Liver (tissue), 9 donors: ENCODE measurements around the gene LCP2. TPM values are rescaled to one million over a fixed set of nuclear protein-coding genes. Genes with fewer than 3 reads are reported as not detected.

Experiments used
- DNase-seq: peaks from one replicate; pipeline ENCODE4 v3.0.0-alpha.2; 2017; ENCODE audit warnings: low spot score
- H3K27ac ChIP-seq, 2 donors: one replicate each; pipeline ENCODE4 v1.7.0; 2013; ENCODE audit warnings: inconsistent platforms in 2 of 2, low read length in 2 of 2, control low read depth in 1 of 2, low read depth in 1 of 2, mild to moderate bottlenecking in 1 of 2
- H3K27me3 ChIP-seq, 4 donors: one replicate each; pipeline versions ENCODE4 v1.6.1 to v1.7.0; 2013; ENCODE audit warnings: low read length in 3 of 4, inconsistent platforms in 1 of 4, mild to moderate bottlenecking in 1 of 4, moderate library complexity in 1 of 4; ENCODE audit not compliant: control insufficient read depth in 4 of 4, insufficient read depth in 4 of 4
- H3K36me3 ChIP-seq, 4 donors: one replicate each; pipeline versions ENCODE4 v1.6.1 to v1.7.0; 2013; ENCODE audit warnings: low read length in 3 of 4, mild to moderate bottlenecking in 3 of 4, low read depth in 1 of 4, moderate library complexity in 1 of 4; ENCODE audit not compliant: control insufficient read depth in 4 of 4, insufficient read depth in 3 of 4
- H3K4me1 ChIP-seq, 4 donors: one replicate each; pipeline versions ENCODE4 v1.6.1 to v1.7.0; 2013; ENCODE audit warnings: low read length in 3 of 4, mild to moderate bottlenecking in 3 of 4, moderate library complexity in 1 of 4; ENCODE audit not compliant: control insufficient read depth in 4 of 4, insufficient read depth in 4 of 4
- H3K4me3 ChIP-seq, 3 donors: one replicate each; pipeline versions ENCODE4 v1.6.1 to v1.7.0; 2013; ENCODE audit warnings: low read length in 3 of 3, control low read depth in 1 of 3, low read depth in 1 of 3, mild to moderate bottlenecking in 1 of 3
- H3K9ac ChIP-seq, 2 donors: one replicate each; pipeline ENCODE4 v1.7.0; 2013; ENCODE audit warnings: low read length in 2 of 2, mild to moderate bottlenecking in 2 of 2, moderate library complexity in 2 of 2, control low read depth in 1 of 2, low read depth in 1 of 2
- H3K9me3 ChIP-seq, 4 donors: one replicate each; pipeline versions ENCODE4 v1.6.1 to v1.7.0; 2013; ENCODE audit warnings: low read length in 3 of 4; ENCODE audit not compliant: control insufficient read depth in 4 of 4
- ATF3 ChIP-seq: IDR thresholded peaks from 2 replicates; pipeline ENCODE4 v1.6.1; 2016; ENCODE audit warnings: antibody characterized with exemption
- CTCF ChIP-seq: fragments of 150-350 bp; IDR thresholded peaks from 2 replicates; pipeline ENCODE4 v1.5.1; 2017; ENCODE audit warnings: improper control_type of control experiment, low read depth, low read length; ENCODE audit not compliant: missing input control
- EGR1 ChIP-seq, 2 donors: IDR thresholded peaks; 2 replicates each; pipeline ENCODE4 v1.6.1; 2016 to 2018; ENCODE audit warnings: antibody characterized with exemption in 2 of 2, low read depth in 2 of 2
- FOXA1 ChIP-seq: IDR thresholded peaks from 2 replicates; pipeline ENCODE4 v1.6.1; 2016; ENCODE audit warnings: antibody characterized with exemption
- FOXA2 ChIP-seq: IDR thresholded peaks from 2 replicates; pipeline ENCODE4 v1.6.1; 2016; ENCODE audit warnings: antibody characterized with exemption
- GABPA ChIP-seq, 2 donors: IDR thresholded peaks in 1 of 2; conservative IDR thresholded peaks in 1 of 2; 2 replicates each; pipeline ENCODE4 v1.6.1; 2016; ENCODE audit warnings: antibody characterized with exemption in 2 of 2, mild to moderate bottlenecking in 1 of 2, moderate library complexity in 1 of 2
- HNF4A ChIP-seq, 2 donors: conservative IDR thresholded peaks; 2 replicates each; pipeline ENCODE4 v1.6.1; 2016; ENCODE audit warnings: antibody characterized with exemption in 2 of 2, mild to moderate bottlenecking in 2 of 2
- HNF4G ChIP-seq: IDR thresholded peaks from 2 replicates; pipeline ENCODE4 v1.6.1; 2016; ENCODE audit warnings: antibody characterized with exemption
- JUND ChIP-seq, 2 donors: IDR thresholded peaks; 2 replicates each; pipeline ENCODE4 v1.6.1; 2016; ENCODE audit warnings: antibody characterized with exemption in 2 of 2
- MAX ChIP-seq: IDR thresholded peaks from 2 replicates; pipeline ENCODE4 v1.6.1; 2016; ENCODE audit warnings: antibody characterized with exemption
- NR2F2 ChIP-seq: IDR thresholded peaks from 2 replicates; pipeline ENCODE4 v1.6.1; 2016; ENCODE audit warnings: antibody characterized with exemption
- RAD21 ChIP-seq, 2 donors: IDR thresholded peaks; 2 replicates each; pipeline ENCODE4 v1.6.1; 2016; ENCODE audit warnings: antibody characterized with exemption in 2 of 2, mild to moderate bottlenecking in 2 of 2
- RXRA ChIP-seq, 2 donors: IDR thresholded peaks; 2 replicates each; pipeline ENCODE4 v1.6.1; 2017 to 2018; ENCODE audit warnings: antibody characterized with exemption in 2 of 2, mild to moderate bottlenecking in 1 of 2
- SP1 ChIP-seq: IDR thresholded peaks from 2 replicates; pipeline ENCODE4 v1.6.1; 2018; ENCODE audit warnings: antibody characterized with exemption, mild to moderate bottlenecking
- TAF1 ChIP-seq: conservative IDR thresholded peaks from 2 replicates; pipeline ENCODE4 v1.6.1; 2016; ENCODE audit warnings: antibody characterized with exemption, mild to moderate bottlenecking
- YY1 ChIP-seq: IDR thresholded peaks from 2 replicates; pipeline ENCODE4 v1.6.1; 2016; ENCODE audit warnings: antibody characterized with exemption, mild to moderate bottlenecking
- ZBTB33 ChIP-seq: IDR thresholded peaks from 2 replicates; pipeline ENCODE4 v1.6.1; 2016; ENCODE audit warnings: antibody characterized with exemption
- polyA plus RNA-seq, 2 donors: library from polyadenylated mRNA; stranded (reverse) in 1 of 2; unstranded in 1 of 2; fragments of 200-250 nt in 1 of 2; fragments of >200 nt in 1 of 2; fragmentation: Nextera tagmentation in 1 of 2; extraction: Ambion mirVana in 1 of 2; gene quantifications; one replicate each; pipeline versions ENCODE4 v1.2.1 to v1.2.3, GENCODE V29; 2013 to 2015
- total RNA-seq, 2 donors: library from RNA; depleted of rRNA; stranded (reverse); fragments of >200 nt; gene quantifications; one replicate each; pipeline ENCODE4 v1.2.3, GENCODE V29; 2014
- TF ChIP-seq, protein P1 (sequence below): IDR thresholded peaks from 2 replicates; pipeline ENCODE4 v1.6.1; 2016; ENCODE audit warnings: antibody characterized with exemption, mild to moderate bottlenecking
- donor health status: healthy.
- donor health status: healthy.
- donor health status: healthy.
- donor health status: healthy.
- donor health status: healthy.

Gene LCP2
- total and polyA plus RNA-seq, 4 donors, result 3.6 to 16.3 (median 6.7) TPM

DNA sequence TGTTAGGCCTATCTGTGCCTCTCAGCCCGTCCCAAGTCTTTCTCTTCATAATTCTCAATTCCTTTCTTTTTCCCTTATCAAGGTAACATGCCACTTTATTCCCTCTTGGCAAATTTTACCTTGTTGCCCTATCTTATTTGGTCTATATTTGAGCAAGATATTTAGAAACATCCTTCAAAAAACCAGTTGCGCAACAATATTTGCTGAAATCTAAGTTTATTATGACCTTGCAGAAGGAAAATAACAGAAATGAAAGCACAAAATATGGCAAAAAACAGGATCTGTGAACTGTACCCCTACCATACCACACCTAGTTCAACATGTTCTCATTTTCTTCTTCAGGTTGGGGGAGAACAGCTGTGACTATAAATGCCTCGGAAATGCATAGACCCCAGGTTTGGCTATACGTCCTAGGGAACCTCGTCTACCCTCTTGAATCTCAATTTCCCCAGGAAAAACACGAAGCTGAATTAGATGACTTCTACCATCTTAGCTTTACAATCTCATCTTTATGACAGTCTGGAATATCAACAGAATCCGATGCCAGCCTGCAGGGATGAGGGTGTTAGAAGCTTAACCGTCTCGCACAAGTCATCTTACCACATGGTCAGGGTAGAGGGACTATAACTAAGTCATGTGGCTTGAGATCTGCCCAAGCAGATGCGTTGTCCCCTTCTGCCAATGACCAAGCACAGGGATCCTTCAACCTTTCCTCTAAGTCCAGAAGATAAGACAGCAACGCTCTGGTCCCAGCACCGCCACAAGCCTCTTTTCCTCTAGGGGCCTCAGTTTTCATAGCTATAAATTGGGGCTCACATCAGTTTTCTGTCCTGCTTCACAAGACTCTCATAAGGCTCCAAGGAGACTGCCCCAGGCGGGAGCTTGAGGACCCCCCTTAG is 1.3 kb downstream of the LCP2 start (continued):
- TF ChIP-seq MAX, result no peak
- TF ChIP-seq FOXA2, result no peak
- TF ChIP-seq CTCF, result no peak
- no peak for TF ChIP-seq NR2F2
- TF ChIP-seq HNF4G, result no peak
- TF ChIP-seq YY1, result no peak

GRCh38 chr5:170294556-170294955 is 3.0 kb downstream of the LCP2 start:
- no peak for TF ChIP-seq JUND (IDR thresholded peaks at IDR 0.05)
- no peak for TF ChIP-seq ATF3
- no peak for TF ChIP-seq ZBTB33
- TF ChIP-seq HNF4A (conservative IDR thresholded peaks at IDR 0.05), result no peak
- no peak for TF ChIP-seq RAD21 (IDR thresholded peaks at IDR 0.05)
- no peak for TF ChIP-seq EGR1 (IDR thresholded peaks at IDR 0.05; ENCODE audit: low read depth in 2 of 2)
- no peak for TF ChIP-seq FOXA1
- no peak for TF ChIP-seq GABPA (IDR thresholded peaks at IDR 0.05 in 1 of 2, conservative IDR thresholded peaks at IDR 0.05 in 1 of 2)
- no peak for TF ChIP-seq TAF1
- TF ChIP-seq YY1, result no peak
- TF ChIP-seq CTCF, result no peak
- no peak for TF ChIP-seq RXRA (IDR thresholded peaks at IDR 0.05)
- no peak for TF ChIP-seq SP1
- TF ChIP-seq, protein P1, sequence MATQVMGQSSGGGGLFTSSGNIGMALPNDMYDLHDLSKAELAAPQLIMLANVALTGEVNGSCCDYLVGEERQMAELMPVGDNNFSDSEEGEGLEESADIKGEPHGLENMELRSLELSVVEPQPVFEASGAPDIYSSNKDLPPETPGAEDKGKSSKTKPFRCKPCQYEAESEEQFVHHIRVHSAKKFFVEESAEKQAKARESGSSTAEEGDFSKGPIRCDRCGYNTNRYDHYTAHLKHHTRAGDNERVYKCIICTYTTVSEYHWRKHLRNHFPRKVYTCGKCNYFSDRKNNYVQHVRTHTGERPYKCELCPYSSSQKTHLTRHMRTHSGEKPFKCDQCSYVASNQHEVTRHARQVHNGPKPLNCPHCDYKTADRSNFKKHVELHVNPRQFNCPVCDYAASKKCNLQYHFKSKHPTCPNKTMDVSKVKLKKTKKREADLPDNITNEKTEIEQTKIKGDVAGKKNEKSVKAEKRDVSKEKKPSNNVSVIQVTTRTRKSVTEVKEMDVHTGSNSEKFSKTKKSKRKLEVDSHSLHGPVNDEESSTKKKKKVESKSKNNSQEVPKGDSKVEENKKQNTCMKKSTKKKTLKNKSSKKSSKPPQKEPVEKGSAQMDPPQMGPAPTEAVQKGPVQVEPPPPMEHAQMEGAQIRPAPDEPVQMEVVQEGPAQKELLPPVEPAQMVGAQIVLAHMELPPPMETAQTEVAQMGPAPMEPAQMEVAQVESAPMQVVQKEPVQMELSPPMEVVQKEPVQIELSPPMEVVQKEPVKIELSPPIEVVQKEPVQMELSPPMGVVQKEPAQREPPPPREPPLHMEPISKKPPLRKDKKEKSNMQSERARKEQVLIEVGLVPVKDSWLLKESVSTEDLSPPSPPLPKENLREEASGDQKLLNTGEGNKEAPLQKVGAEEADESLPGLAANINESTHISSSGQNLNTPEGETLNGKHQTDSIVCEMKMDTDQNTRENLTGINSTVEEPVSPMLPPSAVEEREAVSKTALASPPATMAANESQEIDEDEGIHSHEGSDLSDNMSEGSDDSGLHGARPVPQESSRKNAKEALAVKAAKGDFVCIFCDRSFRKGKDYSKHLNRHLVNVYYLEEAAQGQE, result no peak
- Histone ChIP-seq H3K27ac (no peak overlapping the region), H3K4me1 (peaks cover 0 to 2% (median 0%) of the 10 kb centered on the region in 4 donors), H3K27me3 (no peaks in the 10 kb centered on the region), H3K9me3 (peaks cover 0 to 2% (median 0%) of the 10 kb centered on the region in 4 donors), H3K36me3 (peaks cover 0 to 5% (median 0%) of the 10 kb centered on the region in 4 donors), H3K9ac (no peak overlapping the region), H3K4me3 (peak overlapping the region in 1 of 3 donors; percentile 7)
- DNase-seq, result no peak
